Measurements from ENCODE around the gene UTP18.
"Not testable (repeated sequence)": the region's sequence is repeated elsewhere in the genome, so short reads cannot be mapped to it uniquely, and the experiment has no call there.

The UTP18 gene

DNA sequence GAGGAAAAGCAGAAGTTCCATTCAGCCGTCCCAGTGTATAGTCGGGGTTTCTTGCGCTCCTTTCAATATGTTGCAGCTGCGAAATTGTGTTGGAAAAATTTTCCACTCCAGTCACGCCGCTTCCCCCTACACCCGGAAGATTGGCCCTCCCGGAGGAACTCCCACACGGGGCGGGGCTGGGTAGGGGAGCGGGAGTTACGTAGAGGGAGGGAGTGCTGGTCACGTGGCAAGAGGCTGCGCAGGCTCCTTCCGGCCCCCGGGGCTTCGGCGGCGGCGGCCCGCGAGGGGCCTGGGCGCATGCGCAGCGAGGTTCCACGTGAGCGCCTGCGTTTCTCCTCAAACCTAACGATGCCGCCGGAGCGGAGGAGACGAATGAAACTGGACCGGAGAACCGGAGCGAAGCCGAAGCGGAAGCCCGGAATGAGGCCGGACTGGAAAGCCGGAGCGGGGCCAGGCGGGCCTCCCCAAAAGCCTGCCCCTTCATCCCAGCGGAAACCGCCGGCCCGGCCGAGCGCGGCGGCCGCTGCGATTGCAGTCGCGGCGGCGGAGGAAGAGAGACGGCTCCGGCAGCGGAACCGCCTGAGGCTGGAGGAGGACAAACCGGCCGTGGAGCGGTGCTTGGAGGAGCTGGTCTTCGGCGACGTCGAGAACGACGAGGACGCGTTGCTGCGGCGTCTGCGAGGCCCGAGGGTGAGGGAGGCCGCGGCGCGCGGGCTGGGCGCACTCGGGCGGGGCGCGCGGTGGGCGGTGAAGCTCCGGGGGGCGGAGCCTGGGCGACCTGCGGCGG lies at the start of gene UTP18:
Gene UTP18, plus strand, starts transcription at position 310 of the 787 bp plus-strand sequence. Its CDS starts 39 bp downstream, at position 349.
- DNase-seq (ENCODE audit: low read depth) = peak; percentile 83

DNA sequence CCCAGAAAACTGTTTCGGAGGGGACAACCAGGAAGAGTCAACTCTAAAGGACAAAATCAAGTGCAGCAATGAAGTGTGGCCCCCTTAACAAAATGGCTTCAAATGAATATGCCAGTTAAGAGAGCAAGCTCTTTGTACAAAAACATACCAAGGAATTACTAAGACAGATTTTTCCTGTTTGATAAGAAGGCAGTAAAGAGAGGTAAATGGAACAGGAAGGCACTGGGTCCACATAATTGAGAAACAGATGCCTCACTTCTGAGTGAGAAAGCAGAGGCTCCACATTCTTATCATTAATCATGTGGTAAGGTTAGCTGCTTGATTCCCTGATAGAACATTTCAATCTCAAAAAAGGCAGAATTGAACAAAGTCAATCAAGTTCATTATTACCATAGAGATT lies 45.4 kb upstream of the UTP18 start:
- DNase-seq (ENCODE audit: low read depth) = no peak

DNA sequence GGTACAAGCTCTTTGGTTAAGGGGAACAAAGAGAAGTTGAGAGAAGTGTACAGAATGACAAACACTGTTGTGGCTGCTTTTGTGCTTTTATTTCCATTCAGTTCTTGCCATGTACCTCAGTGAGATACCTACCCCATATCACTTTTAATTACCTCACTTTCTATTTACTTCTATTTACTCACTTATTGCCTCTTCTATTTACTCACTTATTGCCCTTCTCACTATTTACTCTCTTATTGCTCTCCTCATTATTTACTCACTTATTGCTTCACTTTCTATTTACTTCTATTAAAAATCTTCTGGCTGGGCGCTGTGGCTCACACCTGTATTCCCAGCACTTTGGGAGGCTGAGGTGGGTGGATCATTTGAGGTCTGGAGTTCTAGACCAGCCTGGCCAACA lies 42.4 kb upstream of the UTP18 start:
- DNase-seq (ENCODE audit: low read depth) = no peak

DNA sequence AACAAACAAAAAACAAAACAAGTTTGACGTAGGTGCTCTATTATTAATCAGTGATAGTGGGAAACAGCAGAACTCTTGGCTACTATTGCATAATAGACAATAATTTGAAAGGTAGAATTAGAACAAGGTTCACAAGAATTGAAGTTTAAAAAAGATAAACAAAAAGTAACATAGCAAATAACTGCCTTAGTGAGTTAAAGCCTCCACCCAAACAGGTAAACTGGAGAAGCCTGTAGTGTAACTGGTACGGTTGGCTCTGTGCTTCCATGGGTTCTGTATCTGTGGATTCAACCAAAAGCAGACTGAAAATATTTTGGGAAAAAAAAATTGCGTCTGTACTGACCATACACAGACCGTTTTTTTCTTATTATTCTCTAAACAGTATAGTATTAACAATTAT lies 39.0 kb upstream of the UTP18 start:
- DNase-seq (ENCODE audit: low read depth) = no peak

DNA sequence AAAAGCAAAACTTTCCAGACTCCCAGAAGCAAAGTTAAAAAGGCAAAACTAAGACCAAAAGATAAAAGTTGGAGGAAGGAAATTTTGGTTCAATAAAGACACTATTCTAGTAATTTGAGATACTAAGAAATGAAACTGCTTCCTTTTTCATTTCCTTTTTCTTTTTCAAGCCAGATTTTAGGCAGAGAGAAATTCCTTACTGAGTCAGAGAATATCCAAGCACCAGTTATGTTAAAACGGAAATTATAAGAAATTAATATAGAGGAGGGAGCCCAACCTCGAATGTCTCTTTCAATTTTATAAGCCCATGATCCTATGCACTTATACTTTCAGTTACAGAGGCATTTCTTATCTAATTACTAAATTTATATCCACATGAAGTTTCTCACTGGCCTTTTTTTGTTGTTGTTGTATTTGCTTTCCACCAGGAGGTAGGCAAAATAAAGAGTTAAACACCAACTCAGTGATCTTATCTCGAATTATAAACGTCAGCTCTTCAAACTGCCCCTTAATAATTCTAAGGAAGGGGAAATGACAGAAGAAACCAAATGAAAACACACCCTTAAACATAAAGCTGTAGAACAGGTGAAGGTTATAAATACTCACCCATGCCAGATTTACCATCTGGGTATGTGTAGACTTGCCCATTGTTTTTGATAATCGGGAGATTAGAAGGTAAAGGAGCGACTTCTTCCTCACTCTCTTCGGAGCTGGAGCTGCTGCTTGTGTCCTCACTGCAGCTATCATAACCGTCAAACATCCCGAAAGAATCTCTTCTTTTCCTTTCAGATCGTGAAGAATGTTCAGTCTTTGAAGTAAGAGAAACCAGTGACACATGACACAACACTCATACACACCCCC lies 35.7 kb upstream of the UTP18 start:
- no peak for DNase-seq (ENCODE audit: low read depth)

DNA sequence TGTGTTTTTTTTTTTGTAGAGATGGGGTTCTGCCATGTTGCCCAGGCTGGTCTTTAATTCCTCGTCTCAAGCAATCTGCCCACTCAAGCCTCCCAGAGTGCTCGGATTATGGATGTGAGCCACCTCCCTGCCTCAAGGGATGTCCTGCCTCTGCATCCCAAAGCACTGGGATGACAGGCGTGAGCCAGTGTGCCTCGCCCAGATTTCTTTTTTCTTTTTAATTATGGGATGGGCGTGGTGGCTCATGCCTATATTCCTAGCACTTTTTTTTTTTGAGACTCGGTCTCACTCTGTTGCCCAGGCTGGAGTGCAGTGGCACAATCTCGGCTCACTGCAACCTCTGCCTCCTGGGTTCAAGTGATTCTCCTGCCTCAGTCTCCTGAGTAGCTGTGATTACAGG lies 34.8 kb upstream of the UTP18 start:
- DNase-seq (ENCODE audit: low read depth) = not testable (repeated sequence)

DNA sequence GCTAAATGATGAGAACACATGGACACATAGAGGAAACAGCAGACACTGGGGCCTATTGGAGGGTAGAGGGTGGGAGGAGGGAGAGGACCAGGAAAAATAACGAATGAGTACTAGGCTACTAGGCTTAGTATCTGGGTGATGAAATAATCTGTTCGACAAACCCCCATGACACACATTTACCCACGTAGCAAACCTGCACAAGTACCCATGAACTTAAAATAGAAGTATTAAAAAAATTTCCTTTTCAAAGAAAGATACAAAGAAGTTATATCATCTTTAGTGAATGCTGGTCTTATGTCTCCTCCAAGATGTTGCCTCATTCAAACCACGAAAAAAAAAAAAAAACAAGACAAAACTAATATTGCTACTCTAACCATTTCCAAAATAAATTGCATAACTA lies 32.2 kb upstream of the UTP18 start:
- no peak for DNase-seq (ENCODE audit: low read depth)

DNA sequence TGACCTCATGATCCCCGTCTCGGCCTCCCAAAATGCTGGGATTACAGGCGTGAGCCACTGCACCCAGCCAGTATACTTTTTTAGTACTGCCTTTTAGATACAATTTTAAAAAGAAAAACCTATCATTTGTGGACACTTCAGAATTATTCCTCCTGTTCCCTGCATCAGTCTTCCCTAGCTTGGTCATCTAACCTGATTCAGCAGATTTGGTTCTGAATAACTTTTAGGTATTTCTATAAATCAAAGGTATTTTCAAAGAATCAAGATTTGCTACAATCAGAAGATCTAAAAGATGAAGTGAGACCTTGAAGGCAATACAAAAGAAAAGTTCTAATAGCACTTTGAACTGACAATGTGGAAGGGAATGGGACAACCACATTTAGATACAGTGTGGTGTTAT lies 30.5 kb upstream of the UTP18 start:
- no peak for DNase-seq (ENCODE audit: low read depth)

DNA sequence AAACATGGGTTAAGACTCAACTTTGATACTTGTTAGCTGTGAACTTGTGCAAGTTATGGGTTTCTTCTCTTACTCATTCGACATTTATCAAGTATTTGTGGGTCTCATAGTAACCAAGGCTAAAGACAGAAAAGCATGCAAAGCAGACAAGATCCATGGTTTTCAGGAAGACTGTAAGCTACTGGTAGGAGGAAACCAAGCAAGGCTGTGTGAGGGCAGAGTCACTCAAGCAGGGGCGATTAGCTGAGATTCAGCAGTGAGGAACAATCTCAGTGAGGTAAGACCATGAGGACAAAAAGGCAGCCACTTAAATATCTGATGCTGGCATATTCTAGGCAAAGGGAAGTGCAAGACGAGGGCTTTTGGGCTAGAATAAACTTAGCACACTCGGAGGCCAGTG lies 30.0 kb upstream of the UTP18 start:
- DNase-seq (ENCODE audit: low read depth) = no peak

DNA sequence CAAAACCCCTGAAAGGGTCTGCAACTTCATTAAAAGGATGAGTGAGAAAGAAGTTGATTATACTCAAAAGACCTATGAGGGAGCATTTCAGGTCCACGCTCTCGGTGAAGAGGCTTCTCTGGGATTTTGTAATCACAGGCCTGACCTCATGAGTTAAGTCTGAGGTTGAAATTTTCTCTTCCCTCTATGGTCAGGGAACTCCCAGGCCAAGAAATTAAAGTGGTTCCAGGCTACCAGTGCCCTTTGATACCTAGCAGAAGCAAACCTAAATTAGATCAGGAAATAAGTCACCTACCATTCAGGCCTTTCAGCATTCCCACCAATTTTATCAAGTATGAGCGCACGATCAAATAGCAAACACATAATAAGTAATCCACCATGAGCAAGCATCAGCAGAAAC lies 28.3 kb upstream of the UTP18 start:
- DNase-seq (ENCODE audit: low read depth) = no peak

DNA sequence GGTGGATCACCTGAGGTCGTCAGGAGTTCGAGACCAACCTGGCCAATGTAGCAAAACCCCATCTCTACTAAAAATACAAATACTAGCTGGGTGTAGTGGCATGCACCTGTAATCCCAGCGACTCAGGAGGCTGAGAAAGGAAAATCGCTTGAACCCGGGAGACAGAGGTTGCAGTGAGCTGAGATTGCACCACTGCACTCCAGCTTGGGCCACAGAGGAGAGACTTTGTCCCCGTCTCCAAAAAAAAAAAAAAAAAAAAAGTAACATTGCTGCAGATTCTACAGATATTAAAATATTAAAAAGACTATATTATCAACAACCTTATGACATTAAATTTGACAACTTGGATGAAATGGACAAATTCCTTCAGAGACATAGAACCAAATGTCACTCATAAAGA lies 26.2 kb upstream of the UTP18 start:
- DNase-seq (ENCODE audit: low read depth) = no peak

DNA sequence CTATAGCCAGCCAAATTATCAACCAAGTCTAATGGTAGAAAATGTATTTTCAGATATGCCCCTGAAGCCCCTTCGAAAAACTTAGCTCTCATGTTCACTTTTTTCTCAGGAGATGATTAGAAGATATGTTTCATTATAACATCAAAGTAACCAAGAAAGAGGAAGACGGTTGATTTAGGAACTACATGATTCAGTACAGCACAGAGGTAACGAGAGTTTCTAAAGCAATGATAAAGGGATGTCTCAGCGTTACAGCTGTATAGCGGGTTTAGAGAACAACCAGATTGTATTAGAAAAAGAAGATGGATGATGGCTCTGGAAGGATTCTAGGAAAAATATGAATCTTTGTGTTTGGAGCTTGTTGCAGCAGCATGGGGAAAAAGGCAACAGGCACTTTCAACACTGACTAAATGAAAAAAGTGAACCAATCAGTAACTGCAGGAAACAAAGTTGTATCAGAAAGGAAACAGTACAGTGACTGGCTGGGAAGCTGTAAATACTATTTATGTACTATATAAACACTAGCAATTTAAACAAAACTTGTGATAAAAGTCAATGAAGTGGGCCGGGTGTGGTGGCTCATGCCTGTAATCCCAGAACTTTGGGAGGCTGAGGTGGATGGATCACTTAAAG lies 22.0 kb upstream of the UTP18 start:
- DNase-seq (ENCODE audit: low read depth) = no peak

DNA sequence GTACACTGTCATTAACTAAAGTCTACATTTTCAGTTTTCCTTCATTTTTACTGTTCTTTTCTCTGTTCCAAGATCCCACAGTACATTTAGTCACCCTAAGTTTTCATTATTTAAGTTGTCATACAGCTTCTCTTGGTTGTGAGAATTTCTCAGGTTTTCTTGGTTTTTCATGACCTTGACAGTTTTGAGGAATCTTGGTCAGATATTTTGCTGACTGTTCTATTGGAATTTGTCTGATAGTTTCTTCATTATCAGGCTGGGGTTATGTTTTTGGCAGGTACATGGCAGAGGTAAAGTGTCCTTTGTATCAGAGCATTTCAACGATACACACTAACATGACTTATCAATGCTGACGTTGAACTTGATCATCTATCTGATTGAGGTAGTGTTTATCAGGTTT lies 20.1 kb upstream of the UTP18 start:
- no peak for DNase-seq (ENCODE audit: low read depth)

DNA sequence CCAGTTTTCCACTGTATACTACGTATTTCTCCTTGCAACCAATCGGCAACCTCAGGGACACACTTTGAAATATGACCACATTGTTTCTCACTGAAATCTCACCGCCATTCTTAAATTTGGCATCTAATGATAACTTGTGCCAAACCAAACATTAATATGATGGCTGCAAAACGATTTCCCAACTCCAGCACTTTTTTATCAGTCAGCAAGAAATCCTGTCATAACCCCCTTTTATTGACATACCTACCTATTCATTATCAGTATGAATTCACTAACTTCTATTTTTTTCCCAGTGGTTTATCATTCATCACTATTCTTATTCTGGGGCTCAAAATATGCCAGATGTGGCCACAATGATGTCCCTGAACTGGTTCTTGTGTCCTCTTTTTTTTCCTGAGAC lies 16.3 kb upstream of the UTP18 start:
- no peak for DNase-seq (ENCODE audit: low read depth)

DNA sequence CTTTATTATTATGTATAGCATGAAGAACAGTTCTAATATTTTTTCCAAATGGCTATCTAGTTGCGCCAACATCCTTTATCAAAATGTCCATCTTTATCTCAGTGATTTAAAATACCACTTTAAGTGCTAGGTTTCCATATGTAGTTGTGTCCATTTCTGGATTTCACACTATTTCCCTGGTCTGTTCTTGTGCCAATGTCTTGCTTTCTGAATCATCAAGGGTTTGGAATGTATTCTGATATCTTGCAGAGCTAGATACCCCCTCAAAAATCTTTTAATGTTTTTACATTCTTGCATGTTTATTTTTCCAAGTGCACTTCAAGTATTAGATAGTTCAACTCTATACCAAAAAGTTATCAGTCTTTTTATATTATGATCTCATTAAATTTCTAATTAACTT lies 14.8 kb upstream of the UTP18 start:
- no peak for DNase-seq (ENCODE audit: low read depth)

DNA sequence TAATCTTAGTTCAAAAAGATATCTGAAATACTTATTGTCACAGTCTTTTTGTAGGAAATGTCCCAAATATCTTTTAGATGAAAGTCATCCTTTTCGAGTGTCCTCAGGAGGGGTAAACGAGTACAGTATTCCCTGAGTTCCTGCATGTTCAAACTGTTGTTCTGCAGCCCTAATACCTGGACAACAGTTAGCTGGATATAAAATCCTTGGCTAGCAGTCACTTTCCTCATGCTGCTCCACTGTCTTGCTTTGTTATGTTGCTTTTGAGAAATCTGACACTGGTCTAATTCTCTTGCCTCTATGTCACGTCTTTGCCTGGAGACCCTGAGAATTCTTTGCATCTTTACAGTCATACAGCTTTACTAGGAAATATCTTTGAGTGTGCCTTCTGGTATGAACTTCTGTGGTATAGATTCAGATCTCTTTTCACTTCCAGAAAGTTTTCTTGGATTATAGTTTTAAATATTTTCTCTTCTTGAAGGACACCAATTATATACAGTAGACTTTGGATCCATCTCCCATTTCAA lies 10.0 kb upstream of the UTP18 start:
- DNase-seq (ENCODE audit: low read depth) = no peak

DNA sequence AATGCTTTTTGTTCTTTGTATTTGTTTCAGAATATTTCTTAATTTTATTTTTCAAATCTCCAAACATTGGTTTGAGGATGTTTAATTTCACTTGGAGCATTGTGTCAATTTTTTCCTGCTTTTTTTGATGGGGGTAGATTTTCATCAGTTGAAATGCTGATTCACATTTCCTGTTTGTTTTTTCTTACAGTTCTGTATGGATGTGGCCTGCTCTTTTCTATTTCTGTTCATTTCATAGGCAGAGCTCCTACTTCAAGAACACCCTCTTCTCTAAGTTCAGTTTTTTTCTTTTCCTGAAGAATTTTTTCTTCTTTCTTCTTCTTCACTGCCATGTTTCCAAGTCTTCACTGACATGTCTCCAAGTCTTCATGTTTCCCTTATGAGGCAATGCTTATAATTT lies 9.3 kb upstream of the UTP18 start:
- DNase-seq (ENCODE audit: low read depth) = no peak

DNA sequence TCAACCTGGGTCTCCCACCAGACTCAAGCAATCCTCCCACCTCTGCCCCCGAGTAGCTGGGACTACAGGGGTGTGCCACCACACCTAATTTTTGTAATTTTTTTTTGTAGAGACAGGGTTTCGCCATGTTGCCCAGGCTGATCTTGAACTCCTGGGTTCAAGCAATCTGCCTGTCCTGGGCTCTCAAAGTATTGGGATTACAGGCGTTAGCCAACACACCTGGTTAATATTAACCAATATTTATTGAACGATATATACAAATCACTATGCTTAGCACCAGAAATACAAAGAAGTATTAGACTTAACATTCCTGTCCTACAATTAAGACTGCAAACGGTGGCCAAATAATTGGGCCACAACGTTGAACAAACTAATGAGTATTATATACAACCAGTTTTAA lies 4.7 kb upstream of the UTP18 start:
- no peak for DNase-seq (ENCODE audit: low read depth)

DNA sequence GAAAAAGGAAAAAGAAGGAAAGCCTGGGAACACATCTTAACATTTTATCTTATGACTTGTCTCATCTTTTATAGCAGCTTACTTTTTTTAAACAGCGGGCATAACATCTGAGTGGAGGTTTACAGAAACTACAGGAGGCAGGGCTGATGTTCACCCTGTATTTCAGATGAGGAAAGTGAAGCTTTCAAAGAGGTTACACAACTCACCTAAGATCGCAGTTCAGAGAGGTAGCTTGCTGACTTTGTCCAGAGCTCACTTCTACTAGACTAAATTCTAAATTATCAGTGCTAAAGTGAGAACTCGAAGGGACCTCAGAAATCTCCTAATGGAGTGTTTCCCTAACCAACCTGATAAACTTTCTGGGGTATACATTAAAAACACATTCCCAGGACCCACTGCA lies 4.2 kb upstream of the UTP18 start:
- no peak for DNase-seq (ENCODE audit: low read depth)

DNA sequence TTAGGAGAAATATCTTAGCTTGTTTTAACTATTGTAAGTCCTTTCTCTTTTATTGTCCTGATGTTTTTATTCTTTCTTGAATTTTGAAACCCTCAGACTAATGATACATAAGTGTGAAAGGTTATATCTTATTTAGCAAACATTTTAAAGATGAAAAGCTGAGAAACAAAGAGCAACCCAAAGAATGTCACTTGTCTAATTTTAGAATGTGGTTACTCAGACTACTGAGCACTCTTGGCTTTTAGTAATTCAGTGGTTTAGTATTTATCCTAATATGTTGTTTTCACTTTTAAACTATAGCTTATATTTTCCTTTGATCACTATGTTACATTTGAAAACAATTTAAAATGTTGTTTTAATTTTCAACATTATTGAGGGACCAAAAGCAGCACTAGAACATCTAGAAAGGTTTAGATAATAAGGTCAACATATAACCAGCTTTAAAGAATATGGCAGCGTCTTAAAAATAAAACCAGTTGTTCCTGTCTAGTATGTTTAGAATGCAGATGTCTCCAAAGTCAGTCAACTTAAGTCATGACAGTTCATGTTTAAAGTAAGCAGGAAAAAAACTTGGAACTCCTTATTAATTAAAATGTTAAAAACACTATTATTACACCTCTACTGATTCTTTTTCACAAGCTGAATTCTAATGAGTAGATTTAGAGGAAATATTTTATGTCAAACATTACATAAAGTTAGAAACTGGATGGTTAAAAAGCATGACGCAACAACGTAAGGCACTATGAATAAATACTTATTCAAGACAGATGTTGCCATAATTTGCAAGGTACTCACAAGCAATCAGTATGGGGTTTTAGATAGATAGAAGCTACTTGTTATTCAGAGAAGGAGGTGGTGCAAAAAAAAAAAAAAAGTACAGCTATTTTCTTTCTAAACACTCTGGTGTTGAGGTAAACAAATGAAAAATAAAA lies 2.9 kb upstream of the UTP18 start:
- DNase-seq (ENCODE audit: low read depth) = no peak

DNA sequence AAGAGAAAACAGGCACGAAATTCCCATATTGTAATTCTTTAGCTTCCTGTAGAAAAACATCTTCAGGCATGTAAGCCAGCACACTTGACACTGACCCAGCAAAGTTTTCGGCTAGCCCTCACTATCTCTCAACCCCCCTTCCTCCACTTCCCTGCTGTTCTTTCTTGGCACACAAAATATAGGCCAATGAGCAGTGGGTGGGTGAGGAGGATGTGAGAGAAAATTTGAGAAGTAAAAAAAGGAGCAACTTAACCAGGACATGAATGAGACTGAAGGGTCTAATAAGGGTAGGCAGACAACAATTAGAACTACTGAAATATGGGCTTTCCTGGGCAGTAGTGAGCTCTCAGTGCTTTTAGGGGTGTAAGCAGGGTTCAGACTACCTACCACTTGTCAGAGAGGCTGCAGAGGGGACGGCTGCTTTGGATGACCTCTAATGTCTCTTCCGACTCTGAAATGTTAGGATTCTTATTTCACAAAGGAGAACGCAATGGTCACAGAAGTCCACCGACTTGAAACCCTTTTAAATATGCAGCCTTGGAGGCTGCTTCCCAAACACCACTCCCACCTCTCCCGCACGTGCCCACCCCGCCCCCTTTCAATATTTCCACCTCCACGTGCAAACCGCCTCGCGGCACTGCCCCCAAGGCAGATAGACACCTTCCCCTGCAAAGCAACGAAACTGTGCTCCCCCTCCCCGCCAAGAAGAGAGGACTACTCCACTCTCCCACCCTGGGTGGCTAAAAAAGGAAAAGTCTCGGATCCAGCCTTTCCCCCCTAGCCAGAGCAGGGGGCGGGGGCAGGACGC lies 1.4 kb upstream of the UTP18 start:
- DNase-seq (ENCODE audit: low read depth) = no peak

Data from HS-27A (cell line).